ENCODE data around the gene PQBP1.

PQBP1 gene

DNA sequence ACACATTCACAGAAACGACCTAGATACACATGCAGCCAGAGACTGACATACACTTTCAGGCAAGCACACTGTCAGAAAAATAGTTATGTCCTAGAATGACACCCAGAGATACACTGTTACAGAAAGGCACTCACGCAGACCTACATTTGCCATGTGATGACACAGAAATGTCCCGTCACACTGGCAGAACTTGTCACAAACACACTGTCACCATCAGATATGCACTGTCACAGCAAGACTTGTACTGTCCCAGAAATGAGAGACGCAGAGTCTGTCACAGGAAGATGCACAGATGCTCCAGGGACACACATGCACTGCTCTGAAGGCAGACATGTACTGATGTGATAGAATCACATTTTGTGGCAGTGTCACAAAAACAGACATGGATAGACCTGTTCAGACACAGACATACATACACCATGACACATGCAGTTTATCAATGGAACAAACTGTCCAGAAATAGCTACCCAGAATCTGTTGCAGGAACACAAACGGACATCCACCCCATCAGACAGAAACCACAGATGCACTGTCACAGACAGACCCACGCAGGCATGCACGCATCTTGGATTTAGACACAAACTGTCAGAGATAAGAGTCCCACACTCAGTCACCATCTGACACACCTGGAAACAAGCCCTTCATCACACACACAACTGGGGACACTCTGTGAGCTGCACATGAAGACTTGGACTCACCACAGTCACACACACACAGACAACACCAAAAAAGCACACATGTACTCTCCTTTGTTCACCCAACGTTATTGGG, 22.4 kb downstream of the PQBP1 start:
- DNase-seq (ENCODE audit: low spot score) = no peak
- TF ChIP-seq CTCF (IDR thresholded peaks at IDR 0.05; ENCODE audit: extremely low read depth, insufficient read depth, missing control alignments) = no peak
- in situ Hi-C loops (cut with MboI; ENCODE audit: low pct_unique_long_range_greater_than_20kb, low sequenced_read_pairs, unreplicated experiment) = no loop called here

DNA sequence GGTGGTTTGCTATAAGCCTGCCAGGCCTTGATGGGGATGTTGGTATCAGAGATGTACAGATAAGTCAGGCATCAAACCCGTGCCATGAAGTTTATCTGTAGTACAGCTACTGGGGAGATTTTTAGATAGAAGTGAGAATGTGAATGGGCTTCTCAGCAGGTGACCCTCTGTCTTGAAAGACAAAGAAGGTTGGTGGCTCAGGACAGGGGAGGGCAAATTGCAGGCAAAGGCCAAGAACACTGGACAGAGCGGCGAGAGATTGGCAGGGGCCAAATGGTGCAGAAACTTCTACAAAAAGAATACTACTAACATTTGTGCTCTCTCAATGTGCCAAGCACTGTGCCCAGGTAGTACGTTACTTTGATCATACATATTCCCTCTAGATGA, 23.0 kb downstream of the PQBP1 start:
- no peak for DNase-seq (ENCODE audit: low spot score)
- no peak for TF ChIP-seq CTCF (IDR thresholded peaks at IDR 0.05; ENCODE audit: extremely low read depth, insufficient read depth, missing control alignments)
- in situ Hi-C loops (cut with MboI; ENCODE audit: low pct_unique_long_range_greater_than_20kb, low sequenced_read_pairs, unreplicated experiment) = no loop called here

GRCh38 chrX:48923771-48924170, 26.0 kb downstream of the PQBP1 start:
- in situ Hi-C loops (cut with MboI; ENCODE audit: low pct_unique_long_range_greater_than_20kb, low sequenced_read_pairs, unreplicated experiment) = no loop called here
- no peak for DNase-seq (ENCODE audit: low spot score)
- no peak for TF ChIP-seq CTCF (IDR thresholded peaks at IDR 0.05; ENCODE audit: extremely low read depth, insufficient read depth, missing control alignments)

DNA sequence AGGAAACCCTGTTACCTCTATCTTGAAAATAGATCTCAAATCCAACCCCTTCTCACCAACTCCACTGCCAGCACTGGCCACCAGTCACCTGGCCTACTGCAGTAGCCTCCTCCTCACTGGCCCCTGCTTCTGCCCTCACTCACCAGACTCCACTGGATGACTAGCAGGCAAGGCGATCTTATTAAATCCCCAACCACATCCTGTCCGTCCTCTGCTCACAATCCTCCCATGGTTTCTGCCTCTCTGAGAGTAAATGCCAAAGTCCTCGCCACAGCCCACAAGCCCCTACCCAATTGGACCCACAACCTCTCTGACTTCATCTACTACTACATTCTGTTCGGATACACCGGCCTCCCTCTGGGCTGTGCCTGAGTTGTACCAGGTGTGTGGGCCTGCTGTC, 26.5 kb downstream of the PQBP1 start:
- DNase-seq (ENCODE audit: low spot score) = no peak

GRCh38 chrX:48927123-48927522, 29.4 kb downstream of the PQBP1 start:
- in situ Hi-C loops (cut with MboI; ENCODE audit: low pct_unique_long_range_greater_than_20kb, low sequenced_read_pairs, unreplicated experiment) = no loop called here
- no peak for TF ChIP-seq CTCF (IDR thresholded peaks at IDR 0.05; ENCODE audit: extremely low read depth, insufficient read depth, missing control alignments)
- DNase-seq (ENCODE audit: low spot score) = no peak

More for the DNA sequence above, 26.5 kb downstream of the PQBP1 start:
- TF ChIP-seq CTCF (IDR thresholded peaks at IDR 0.05; ENCODE audit: extremely low read depth, insufficient read depth, missing control alignments) = no peak
- in situ Hi-C loops (cut with MboI; ENCODE audit: low pct_unique_long_range_greater_than_20kb, low sequenced_read_pairs, unreplicated experiment) = no loop called here

- no peak for DNase-seq (ENCODE audit: low spot score)
- TF ChIP-seq CTCF (IDR thresholded peaks at IDR 0.05; ENCODE audit: extremely low read depth, insufficient read depth, missing control alignments) = no peak
- in situ Hi-C loops (cut with MboI; ENCODE audit: low pct_unique_long_range_greater_than_20kb, low sequenced_read_pairs, unreplicated experiment) = no loop called here
Measured at GRCh38 chrX:48927736-48928382, 30.1 kb downstream of the PQBP1 start.

Data from GM13977 (cell line).